Neural progenitor cell (in vitro differentiated cells): ENCODE measurements around the gene C1orf115. TPM values are rescaled to one million over a fixed set of nuclear protein-coding genes. Genes with fewer than 3 reads are reported as not detected.
"Not testable (repeated sequence)": the region's sequence is repeated elsewhere in the genome, so short reads cannot be mapped to it uniquely, and the experiment has no call there.

Experiments used
- DNase-seq: peaks from one replicate; pipeline ENCODE4 v3.0.0-alpha.2; 2016; ENCODE audit warnings: low spot score
- H2AFZ ChIP-seq: fragments of 200-600 bp; sonication (generic); replicated peaks from 2 replicates; pipeline ENCODE4 v1.6.1; 2016; ENCODE audit warnings: antibody characterized with exemption
- H3F3A ChIP-seq: fragments of 200-600 bp; sonication (generic); 2 replicates; pipeline ENCODE4 v1.6.1; 2016; ENCODE audit warnings: antibody characterized with exemption, low read depth
- H3K27ac ChIP-seq: fragments of 200-600 bp; sonication (generic); 2 replicates; pipeline ENCODE4 v1.5.1; 2016; ENCODE audit warnings: mild to moderate bottlenecking
- H3K27me3 ChIP-seq: fragments of 200-600 bp; sonication (generic); 2 replicates; pipeline ENCODE4 v1.6.1; 2016; ENCODE audit warnings: mild to moderate bottlenecking, moderate library complexity
- H3K36me3 ChIP-seq: fragments of 200-600 bp; sonication (generic); 2 replicates; pipeline ENCODE4 v1.5.1; 2016
- H3K4me1 ChIP-seq: fragments of 200-600 bp; sonication (generic); 2 replicates; pipeline ENCODE4 v1.6.1; 2016; ENCODE audit warnings: mixed run types
- H3K4me2 ChIP-seq: fragments of 200-600 bp; sonication (generic); 2 replicates; pipeline ENCODE4 v1.6.1; 2016
- H3K4me3 ChIP-seq: fragments of 200-600 bp; sonication (generic); 2 replicates; pipeline ENCODE4 v1.5.1; 2016
- H3K79me2 ChIP-seq: fragments of 200-600 bp; sonication (generic); 2 replicates; pipeline ENCODE4 v1.6.1; 2016; ENCODE audit warnings: low read depth
- H3K9ac ChIP-seq: fragments of 200-600 bp; sonication (generic); 2 replicates; pipeline ENCODE4 v1.6.1; 2016
- H3K9me3 ChIP-seq: fragments of 200-600 bp; sonication (generic); 2 replicates; pipeline ENCODE4 v1.5.1; 2016; ENCODE audit warnings: low read depth
- H4K20me1 ChIP-seq: fragments of 200-600 bp; sonication (generic); 2 replicates; pipeline ENCODE4 v1.6.1; 2016; ENCODE audit warnings: low read depth
- H3K27ac Mint-ChIP-seq: 3 replicates; pipeline ENCODE4 v1.8.0; 2021; ENCODE audit warnings: mixed read lengths
- H3K27me3 Mint-ChIP-seq: 2 replicates; pipeline ENCODE4 v1.8.0; 2022; ENCODE audit warnings: low read depth, mild to moderate bottlenecking, inconsistent platforms, moderate library complexity, mixed read lengths; ENCODE audit not compliant: insufficient read depth
- H3K36me3 Mint-ChIP-seq: 3 replicates; pipeline ENCODE4 v1.8.0; 2021; ENCODE audit warnings: mixed read lengths
- H3K4me1 Mint-ChIP-seq: 3 replicates; pipeline ENCODE4 v1.8.0; 2021; ENCODE audit warnings: mixed read lengths
- H3K4me3 Mint-ChIP-seq: 3 replicates; pipeline ENCODE4 v1.8.0; 2021; ENCODE audit warnings: mild to moderate bottlenecking, moderate library complexity, mixed read lengths
- H3K9me3 Mint-ChIP-seq: 3 replicates; pipeline ENCODE4 v1.8.0; 2020; ENCODE audit warnings: mixed read lengths
- EZH2 ChIP-seq: fragments of 200-600 bp; sonication (generic); IDR thresholded peaks from 2 replicates; pipeline ENCODE4 v1.6.1; 2017; ENCODE audit warnings: antibody characterized with exemption, mild to moderate bottlenecking, moderate library complexity
- EZH2phosphoT487 ChIP-seq: fragments of 200-600 bp; sonication (generic); IDR thresholded peaks from 2 replicates; pipeline ENCODE4 v1.6.1; 2017; ENCODE audit warnings: antibody characterized with exemption
- total RNA-seq: library from RNA; depleted of rRNA; stranded (reverse); fragments of >200 nt; gene quantifications from 2 replicates; pipeline ENCODE4 v1.2.3, GENCODE V29; 2015; ENCODE audit warnings: low replicate concordance
- TF ChIP-seq, protein P1 (sequence below): fragments of 200-600 bp; sonication (generic); IDR thresholded peaks from 2 replicates; pipeline ENCODE4 v1.5.1; 2017; ENCODE audit warnings: antibody characterized with exemption, mild to moderate bottlenecking

C1orf115 gene
- total RNA-seq, 1 donor from 2014 or later, result 6.2 TPM

DNA sequence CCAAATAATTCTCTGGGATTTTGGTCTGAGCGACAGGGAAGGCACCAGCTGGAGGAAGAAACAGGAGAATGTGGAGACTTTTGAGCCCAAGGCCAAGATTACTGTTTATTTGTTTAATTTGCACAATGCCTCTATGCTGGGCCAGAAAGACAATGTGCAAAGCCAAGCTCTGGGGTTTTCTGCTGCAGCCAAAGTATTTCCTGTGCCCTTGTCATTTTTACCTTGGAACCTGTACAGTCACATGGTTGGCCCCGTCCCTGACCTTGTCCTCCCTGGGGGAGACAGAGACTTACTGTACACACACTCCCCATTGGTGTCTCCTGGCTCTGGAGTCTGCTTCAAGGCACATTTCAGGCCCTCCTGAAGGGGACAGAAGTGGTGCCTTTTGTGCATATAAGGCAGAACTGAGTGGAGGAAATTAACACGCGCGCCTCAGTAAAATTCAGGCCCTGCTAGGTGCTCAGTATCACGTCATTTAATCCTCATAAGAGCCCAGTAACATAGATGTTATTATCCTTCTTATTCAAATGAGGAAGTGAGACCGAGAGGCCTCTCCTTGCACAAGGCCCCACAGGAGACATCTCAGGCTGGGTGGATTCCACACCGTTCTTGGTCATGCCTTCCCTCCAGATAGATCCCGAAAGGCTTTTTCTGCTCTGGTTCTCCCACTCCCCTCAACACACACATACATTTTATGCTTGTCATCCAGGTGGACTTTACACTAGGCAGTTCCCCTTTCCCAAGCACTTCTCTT is 21.1 kb downstream of the C1orf115 start:
- Histone ChIP-seq H3F3A (no peaks in the 10 kb centered on the region), H3K79me2 (no peaks in the 10 kb centered on the region), H3K9me3 (peaks cover 10% of the 10 kb centered on the region), H3K4me2 (no peak overlapping the region), H3K4me1 (no peaks in the 10 kb centered on the region), H3K27me3 (no peaks in the 10 kb centered on the region), H4K20me1 (no peaks in the 10 kb centered on the region), H2AFZ (no peak overlapping the region), H3K9ac (no peak overlapping the region), H3K36me3 (peaks cover 3% of the 10 kb centered on the region), H3K4me3 (no peak overlapping the region), H3K27ac (no peak overlapping the region)
- no peaks in the 10 kb centered on the region for H3K36me3 Mint-ChIP-seq
- no peaks in the 10 kb centered on the region for H3K4me1 Mint-ChIP-seq
- no peak for DNase-seq
- peaks cover 3% of the 10 kb centered on the region for H3K27me3 Mint-ChIP-seq
- no peak overlapping the region for H3K27ac Mint-ChIP-seq
- peaks cover 9% of the 10 kb centered on the region for H3K9me3 Mint-ChIP-seq
- TF ChIP-seq, protein P1, sequence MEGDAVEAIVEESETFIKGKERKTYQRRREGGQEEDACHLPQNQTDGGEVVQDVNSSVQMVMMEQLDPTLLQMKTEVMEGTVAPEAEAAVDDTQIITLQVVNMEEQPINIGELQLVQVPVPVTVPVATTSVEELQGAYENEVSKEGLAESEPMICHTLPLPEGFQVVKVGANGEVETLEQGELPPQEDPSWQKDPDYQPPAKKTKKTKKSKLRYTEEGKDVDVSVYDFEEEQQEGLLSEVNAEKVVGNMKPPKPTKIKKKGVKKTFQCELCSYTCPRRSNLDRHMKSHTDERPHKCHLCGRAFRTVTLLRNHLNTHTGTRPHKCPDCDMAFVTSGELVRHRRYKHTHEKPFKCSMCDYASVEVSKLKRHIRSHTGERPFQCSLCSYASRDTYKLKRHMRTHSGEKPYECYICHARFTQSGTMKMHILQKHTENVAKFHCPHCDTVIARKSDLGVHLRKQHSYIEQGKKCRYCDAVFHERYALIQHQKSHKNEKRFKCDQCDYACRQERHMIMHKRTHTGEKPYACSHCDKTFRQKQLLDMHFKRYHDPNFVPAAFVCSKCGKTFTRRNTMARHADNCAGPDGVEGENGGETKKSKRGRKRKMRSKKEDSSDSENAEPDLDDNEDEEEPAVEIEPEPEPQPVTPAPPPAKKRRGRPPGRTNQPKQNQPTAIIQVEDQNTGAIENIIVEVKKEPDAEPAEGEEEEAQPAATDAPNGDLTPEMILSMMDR, result no peak
- TF ChIP-seq EZH2phosphoT487, result no peak
- H3K4me3 Mint-ChIP-seq, result no peak overlapping the region

DNA sequence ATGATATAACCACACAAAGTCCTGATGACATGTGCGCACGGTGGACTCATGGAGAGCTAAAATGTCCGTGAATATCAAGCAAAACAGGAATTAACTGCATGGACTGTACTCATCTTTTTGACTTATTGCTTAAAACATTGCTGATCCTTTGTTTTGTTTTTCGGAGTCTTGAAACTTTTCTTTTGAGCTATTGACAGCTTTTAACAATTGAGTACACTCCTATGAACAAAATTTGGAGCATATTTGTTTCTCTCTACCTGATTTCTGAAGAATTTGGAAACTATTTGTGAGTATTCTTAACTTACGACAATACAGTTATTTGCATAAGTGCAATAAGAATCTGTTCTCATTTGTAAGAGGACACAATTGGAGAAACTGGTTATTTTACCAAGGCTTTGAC is 25.8 kb downstream of the C1orf115 start:
- not testable (repeated sequence) for H3K4me1 Mint-ChIP-seq, H3F3A ChIP-seq, H3K36me3 ChIP-seq, DNase-seq, H3K4me1 ChIP-seq, H3K9ac ChIP-seq, H3K36me3 Mint-ChIP-seq, H3K4me3 ChIP-seq, H2AFZ ChIP-seq, H3K79me2 ChIP-seq, H3K27me3 ChIP-seq, H3K27ac Mint-ChIP-seq, H3K27ac ChIP-seq, H3K4me3 Mint-ChIP-seq, H4K20me1 ChIP-seq, H3K4me2 ChIP-seq, H3K27me3 Mint-ChIP-seq
- peaks cover 17% of the 10 kb centered on the region for H3K9me3 ChIP-seq
- peaks cover 17% of the 10 kb centered on the region for H3K9me3 Mint-ChIP-seq

DNA sequence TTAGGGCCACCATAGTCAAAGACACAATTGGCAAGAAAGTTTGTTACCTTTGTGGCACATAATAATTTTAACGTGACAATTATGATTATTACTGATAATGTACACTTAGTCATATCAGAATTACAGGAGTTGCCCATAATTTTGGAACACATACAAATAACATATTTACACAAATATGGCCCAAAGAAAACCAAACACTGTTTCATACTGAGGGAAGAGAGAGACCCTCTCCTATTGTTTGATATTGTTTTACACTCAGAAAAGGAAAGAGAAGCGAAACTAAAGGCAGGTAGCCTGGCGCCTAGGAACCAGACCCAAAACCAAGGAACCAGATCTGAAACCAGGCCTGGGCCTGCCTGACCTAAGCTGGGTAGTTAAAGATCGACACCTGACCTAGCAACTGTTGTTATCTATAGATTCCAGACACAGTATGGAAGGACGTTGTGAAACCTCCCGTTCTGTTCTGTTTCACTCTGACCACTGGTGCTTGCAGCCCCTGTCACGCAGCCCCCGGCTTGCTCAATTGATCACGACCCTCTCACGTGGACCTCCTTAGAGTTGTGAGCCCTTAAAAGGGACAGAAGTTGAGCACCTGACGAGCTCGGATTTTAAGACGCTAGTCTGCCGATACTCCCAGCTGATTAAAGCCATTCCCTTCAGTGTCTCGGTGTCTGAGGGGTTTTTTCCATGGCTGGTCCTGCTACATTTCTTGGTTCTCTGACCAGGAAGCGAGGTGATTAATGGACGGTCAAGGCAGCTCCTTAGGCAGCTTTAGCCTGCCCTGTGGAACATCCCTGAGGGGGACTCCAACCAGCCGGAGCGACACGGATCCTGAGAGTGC is 27.9 kb downstream of the C1orf115 start:
- no peak for TF ChIP-seq EZH2phosphoT487
- TF ChIP-seq, protein P1, result no peak
- TF ChIP-seq EZH2, result no peak
- Histone ChIP-seq H3K36me3 (peaks cover 6% of the 10 kb centered on the region), H3K27ac (no peak overlapping the region), H3F3A (no peaks in the 10 kb centered on the region), H3K27me3 (no peaks in the 10 kb centered on the region), H3K4me3 (no peak overlapping the region), H2AFZ (no peak overlapping the region), H3K9ac (no peak overlapping the region), H3K9me3 (peaks cover 17% of the 10 kb centered on the region), H3K4me1 (no peaks in the 10 kb centered on the region), H4K20me1 (no peaks in the 10 kb centered on the region), H3K4me2 (no peak overlapping the region), H3K79me2 (no peaks in the 10 kb centered on the region)
- no peak overlapping the region for H3K4me3 Mint-ChIP-seq
- H3K27ac Mint-ChIP-seq, result no peak overlapping the region
- H3K4me1 Mint-ChIP-seq, result no peaks in the 10 kb centered on the region
- no peak for DNase-seq
- no peaks in the 10 kb centered on the region for H3K27me3 Mint-ChIP-seq
- no peaks in the 10 kb centered on the region for H3K36me3 Mint-ChIP-seq
- H3K9me3 Mint-ChIP-seq, result peaks cover 17% of the 10 kb centered on the region

GRCh38 chr1:220721266-220721665 is 31.1 kb downstream of the C1orf115 start:
- not testable (repeated sequence) for H3K9ac ChIP-seq, H3K4me1 ChIP-seq, H3K9me3 ChIP-seq, H2AFZ ChIP-seq, DNase-seq, H3K36me3 ChIP-seq, H3K79me2 ChIP-seq, H3K27me3 Mint-ChIP-seq, H3K36me3 Mint-ChIP-seq, H3K27ac Mint-ChIP-seq, H3K4me2 ChIP-seq, H3K4me3 Mint-ChIP-seq, H3K4me1 Mint-ChIP-seq, H3K27me3 ChIP-seq, H4K20me1 ChIP-seq, H3F3A ChIP-seq, H3K4me3 ChIP-seq, H3K27ac ChIP-seq, H3K9me3 Mint-ChIP-seq
